ENCODE results near the gene SLC9A2.

DNA sequence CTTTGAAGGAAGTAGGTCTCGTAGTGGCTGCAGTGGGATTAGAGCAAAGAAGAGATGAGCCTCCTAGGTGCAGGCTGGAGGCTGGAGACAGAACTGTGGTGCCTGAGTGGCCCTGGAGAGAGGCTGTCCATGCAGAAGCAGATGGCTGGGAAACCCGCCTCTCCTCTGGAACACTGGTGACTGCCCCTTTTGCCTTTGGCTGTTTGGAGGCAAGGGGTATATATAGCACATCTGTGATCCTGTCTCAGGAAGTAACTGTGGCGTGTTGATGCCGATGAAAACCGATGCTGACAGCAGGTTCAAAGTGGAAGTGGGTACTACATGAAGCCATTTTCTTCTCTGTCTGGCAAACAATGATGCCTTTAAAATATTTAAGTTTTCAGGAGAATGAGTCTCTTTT lies 43.5 kb downstream of the SLC9A2 start:
- no peak for TF ChIP-seq CTCF (IDR thresholded peaks at IDR 0.05)
- no peak for TF ChIP-seq POLR2A (IDR thresholded peaks at IDR 0.05)
